K562 (cell line): ENCODE data around the gene FEV. TPM values are rescaled to one million over a fixed set of nuclear protein-coding genes. Genes with fewer than 3 reads are reported as not detected.

Experiments used
- ATAC-seq: fragments of 200-7000 bp; cut with Tn5 transposase; 3 replicates; pipeline ENCODE4 v1.9.1; 2020; ENCODE audit warnings: moderate library complexity
- BruUV-seq: library from RNA; stranded (reverse); fragments of 400-500 nt; replicated peaks from 2 replicates; lab custom pipeline; 2021; lab: Mats Ljungman, UMichigan
- CTCF ChIA-PET: fragments of 300-600 bp; formaldehyde crosslinking; extraction: SDS; loops from one replicate; lab custom pipeline; 2021; ENCODE audit warnings: low intra/inter-chr PET ratio; lab: Yijun Ruan, JAX
- POLR2A ChIA-PET: fragments of 300-600, 350-650 bp; sonication (Branson Sonifier 250); formaldehyde crosslinking; extraction: SDS; loops from one replicate; lab custom pipeline; 2021; ENCODE audit warnings: antibody characterized with exemption, inconsistent platforms; lab: Yijun Ruan, JAX
- DNase-seq, 4 experiments: peaks; one replicate each; pipeline versions ENCODE4 v3.0.0 to v3.0.0-alpha.2; 2011 to 2018; ENCODE audit warnings: low spot score in 3 of 4, mixed read lengths in 3 of 4; ENCODE audit errors: extremely low read depth in 1 of 4
- FAIRE-seq: peaks from 2 replicates; lab custom pipeline; 2011; peaks lifted over from hg19 to GRCh38; lab: Jason Lieb, UNC
- H2AFZ ChIP-seq: 2 replicates; pipeline ENCODE4 v1.6.0; 2011; ENCODE audit warnings: low read depth, low read length, control low read depth, inconsistent platforms
- H3K27ac ChIP-seq: fragments of 200-600 bp; 3 replicates; pipeline ENCODE4 v1.8.0; 2011; ENCODE audit warnings: low read depth, mild to moderate bottlenecking, control low read depth, inconsistent platforms, low read length, moderate library complexity, mixed read lengths; ENCODE audit errors: extremely low read depth
- H3K27me3 ChIP-seq, 2 experiments: fragments of 300-600 bp in 1 of 2; 2 replicates in 1 of 2; 3 replicates in 1 of 2; pipeline versions ENCODE4 v1.6.0 to v1.8.0; 2011; ENCODE audit warnings: inconsistent platforms in 2 of 2, low read length in 2 of 2, mild to moderate bottlenecking in 1 of 2, mixed read lengths in 1 of 2, moderate library complexity in 1 of 2; ENCODE audit not compliant: control insufficient read depth in 2 of 2, insufficient read depth in 2 of 2
- H3K36me3 ChIP-seq: fragments of 300-600 bp; 3 replicates; pipeline ENCODE4 v1.8.0; 2011; ENCODE audit warnings: mild to moderate bottlenecking, low read length, inconsistent platforms; ENCODE audit not compliant: control insufficient read depth, insufficient read depth
- H3K4me1 ChIP-seq, 2 experiments: fragments of 200-600 bp in 1 of 2; replicated peaks in 1 of 2; 2 replicates in 1 of 2; 3 replicates in 1 of 2; pipeline versions ENCODE4 v1.5.1 to v1.8.0; 2011; ENCODE audit warnings: inconsistent platforms in 2 of 2, low read length in 2 of 2, mild to moderate bottlenecking in 1 of 2, mixed read lengths in 1 of 2, moderate library complexity in 1 of 2; ENCODE audit not compliant: control insufficient read depth in 2 of 2, insufficient read depth in 2 of 2
- H3K4me2 ChIP-seq: 2 replicates; pipeline ENCODE4 v1.6.1; 2011; ENCODE audit warnings: low read length, control low read depth, inconsistent platforms, mixed read lengths; ENCODE audit not compliant: insufficient read depth
- H3K4me3 ChIP-seq: fragments of 200-600 bp; sonication (generic), shearing (Covaris generic); 2 replicates; pipeline ENCODE4 v1.5.1; 2016; ENCODE audit warnings: control low read depth, inconsistent platforms
- H3K79me2 ChIP-seq: fragments of 200-600 bp; 3 replicates; pipeline ENCODE4 v1.8.0; 2011; ENCODE audit warnings: low read length, inconsistent platforms; ENCODE audit not compliant: control insufficient read depth, insufficient read depth
- H3K9ac ChIP-seq, 2 experiments: 2 replicates each; pipeline versions ENCODE4 v1.6.0 to v1.6.1; 2011; ENCODE audit warnings: low read depth in 2 of 2, low read length in 2 of 2, control low read depth in 1 of 2, inconsistent platforms in 1 of 2, mild to moderate bottlenecking in 1 of 2, mixed read lengths in 1 of 2; ENCODE audit not compliant: insufficient read depth in 1 of 2
- H3K9me1 ChIP-seq: one replicate; pipeline ENCODE4 v1.6.0; 2011; ENCODE audit warnings: inconsistent platforms, mild to moderate bottlenecking, low read length, moderate library complexity; ENCODE audit not compliant: control insufficient read depth, insufficient read depth
- H3K9me3 ChIP-seq: replicated peaks from 2 replicates; pipeline ENCODE4 v1.5.1; 2011; ENCODE audit warnings: low read depth, low read length, inconsistent platforms; ENCODE audit not compliant: control insufficient read depth, insufficient read depth
- H4K20me1 ChIP-seq: replicated peaks from 2 replicates; pipeline ENCODE4 v1.6.1; 2011; ENCODE audit warnings: low read length, inconsistent platforms, mixed read lengths; ENCODE audit not compliant: control insufficient read depth, insufficient read depth
- CTBP1 ChIP-seq: fragments of 450-650 bp; IDR thresholded peaks from 2 replicates; pipeline ENCODE4 v1.6.1; 2016; ENCODE audit warnings: borderline replicate concordance
- JUN ChIP-seq, 2 experiments: sonication (generic) in 1 of 2; formaldehyde crosslinking in 1 of 2; IDR thresholded peaks; 2 replicates each; pipeline versions ENCODE4 v1.6.1 to v1.8.0; 2012 to 2022; ENCODE audit warnings: borderline replicate concordance in 2 of 2, mild to moderate bottlenecking in 2 of 2, improper control_type of control experiment in 1 of 2, low read depth in 1 of 2, low read length in 1 of 2, missing genetic modification reagents in 1 of 2
- SP2 ChIP-seq: IDR thresholded peaks from 2 replicates; pipeline ENCODE4 v1.6.1; 2011; ENCODE audit warnings: mild to moderate bottlenecking, low read depth, low read length, moderate library complexity; ENCODE audit not compliant: poor library complexity, severe bottlenecking; ENCODE audit errors: extremely low read depth
- WGBS: fragments of 100-300 bp; shearing (Covaris generic); methylation state at CpG from one replicate; pipeline ENCODE4 v1.1.6; 2016; ENCODE audit warnings: low coverage, mixed read lengths; ENCODE audit not compliant: insufficient coverage; ENCODE audit errors: missing lambda C conversion rate; 5-methylcytosine and 5-hydroxymethylcytosine counted together
- in situ Hi-C: fragments of 300-500 bp; cut with MboI; formaldehyde crosslinking; loops from 4 replicates; pipeline ENCODE4 v1.15.0; 2018; ENCODE audit warnings: inconsistent platforms, mixed read lengths
- intact Hi-C: fragments of 100-400 bp; cut with micrococcal nuclease; formaldehyde crosslinking; loops from 2 replicates; pipeline ENCODE4 v1.14.2; 2022
- polyA plus RNA-seq, 8 experiments: library from polyadenylated mRNA; depleted of rRNA in 4 of 8; stranded (reverse) in 5 of 8; unstranded in 3 of 8; fragments of >200 nt; fragmentation: Nextera tagmentation in 2 of 8; fragmentation: Illumina TruSeq in 1 of 8; extraction: Ambion mirVana in 2 of 8; extraction: Trizol in 1 of 8; gene quantifications; 2 replicates each; pipeline versions ENCODE4 v1.2.1 to v1.2.3, GENCODE V29; 2011 to 2014; ENCODE audit warnings: inconsistent platforms in 1 of 8, missing spikeins in 1 of 8
- total RNA-seq, 7 experiments: library from RNA; depleted of rRNA in 6 of 7; stranded (reverse); fragments of >200 nt in 6 of 7; fragmentation: Illumina TruSeq in 2 of 7; extraction: Trizol in 2 of 7; gene quantifications; 2 replicates each; pipeline versions ENCODE4 v1.2.1 to v1.2.3, GENCODE V29; 2011 to 2021; ENCODE audit warnings: low replicate concordance in 1 of 7

FEV gene
- total and polyA plus RNA-seq, 9 of the 15 experiments (the other 6 are each of a cell fraction or from before 2014, with no cell fraction given): 0.08 to 1.6 (median 0.62) TPM; not detected in 1

DNA sequence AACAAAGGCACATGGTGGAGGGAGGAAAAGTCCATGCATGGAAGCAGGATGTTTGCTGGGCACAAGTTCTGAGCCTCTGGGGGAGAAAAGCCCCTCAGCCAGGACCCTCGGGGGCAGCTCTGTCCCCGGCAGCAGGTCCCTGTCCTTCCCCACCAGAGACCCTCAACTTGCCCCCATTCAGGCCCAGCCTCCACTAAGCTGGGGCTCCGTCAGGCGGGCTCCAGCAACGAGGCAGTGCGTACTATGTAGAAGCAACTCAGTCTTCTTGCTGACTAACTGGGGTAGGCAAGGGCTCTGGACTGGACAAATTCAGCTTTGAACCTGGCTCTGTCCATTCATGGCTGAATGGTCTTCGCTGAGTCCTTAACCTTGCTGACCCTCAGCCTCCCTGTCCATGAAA lies 33.3 kb upstream of the FEV start (continued):
- TF ChIP-seq JUN (IDR thresholded peaks at IDR 0.05; ENCODE audit: borderline replicate concordance, low read depth, low read length): no peak
- no peak for TF ChIP-seq JUN (CRISPR knock-in tag; IDR thresholded peaks at IDR 0.05; ENCODE audit: borderline replicate concordance)
- TF ChIP-seq CTBP1: no peak

DNA sequence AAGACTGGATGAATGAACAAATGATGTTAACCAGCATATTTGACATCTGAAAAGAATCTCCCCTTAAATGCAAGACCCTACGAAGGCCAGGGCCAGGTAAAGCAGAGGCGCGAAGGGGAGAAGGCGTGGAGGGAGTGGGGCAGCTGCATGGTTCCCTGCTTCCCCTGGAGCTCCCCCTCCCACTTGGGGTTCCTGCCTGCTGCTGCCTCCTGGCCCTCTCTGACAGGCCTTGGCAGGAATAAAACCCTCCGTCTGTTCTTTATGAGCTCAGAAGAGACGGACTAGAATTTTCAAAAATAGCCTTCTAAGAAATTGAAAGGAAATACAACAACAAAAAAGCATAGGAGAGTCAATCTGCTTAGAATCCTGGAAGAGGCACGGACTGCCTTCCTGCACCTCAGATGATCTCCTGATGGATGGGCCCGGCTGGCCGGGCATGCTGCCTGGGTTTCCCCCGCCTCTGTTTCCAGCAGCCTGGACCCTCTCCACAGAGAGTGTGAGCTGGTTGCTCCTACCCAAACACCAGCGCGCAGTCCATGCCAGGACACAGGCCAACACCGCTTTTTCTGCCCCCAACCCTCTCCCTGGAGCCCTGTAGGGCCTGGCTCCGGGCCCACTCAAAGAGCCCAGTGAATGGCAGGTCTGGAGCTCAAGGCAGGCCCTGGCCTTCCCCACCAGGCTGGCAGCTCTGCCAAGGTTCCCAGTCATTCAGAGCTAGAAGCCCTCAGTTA lies 32.4 kb upstream of the FEV start:
- H3K79me2 ChIP-seq: no peaks in the 10 kb centered on the region
- no peak overlapping the region for H2AFZ ChIP-seq
- H3K9me1 ChIP-seq: peaks cover 2% of the 10 kb centered on the region
- in situ Hi-C loops: no loop called here
- no TSS peak for BruUV-seq
- POLR2A ChIA-PET: interaction anchor here (0.7 kb wide), 1 partner anchor 127 kb away, joined by 4 read pairs; no protein-coding TSS in a partner anchor
- ATAC-seq: no peak
- CTCF ChIA-PET: no interaction called here
- peaks cover under 1% of the 10 kb centered on the region; the same call in 1 of the 2 replicates for H4K20me1 ChIP-seq
- peaks cover 0 to 66% of the 10 kb centered on the region in 2 experiments; a peak in 2 of 5 replicates for H3K27me3 ChIP-seq
- H3K4me3 ChIP-seq: no peak overlapping the region
- no peak for DNase-seq
- FAIRE-seq: no peak
- H3K4me2 ChIP-seq: no peak overlapping the region
- no peaks in the 10 kb centered on the region for H3K9me3 ChIP-seq
- 3% methylated on average over 10 of the region's 14 CpGs for WGBS
- H3K4me1 ChIP-seq: no peaks in the 10 kb centered on the region; a peak in 1 of 5 replicates
- intact Hi-C loops: no loop called here
- no peak overlapping the region for H3K9ac ChIP-seq
- no peak for TF ChIP-seq SP2
- no peaks in the 10 kb centered on the region for H3K36me3 ChIP-seq
- no peak overlapping the region for H3K27ac ChIP-seq
